HG03280 (cell line): ENCODE measurements around the gene EDN2.

Source experiments
- ATAC-seq: cut with Tn5 transposase; IDR thresholded peaks from one replicate; pipeline ENCODE4 v1.9.1; 2021; ENCODE audit warnings: mild to moderate bottlenecking, moderate library complexity; ENCODE audit not compliant: unreplicated experiment

EDN2 gene

DNA sequence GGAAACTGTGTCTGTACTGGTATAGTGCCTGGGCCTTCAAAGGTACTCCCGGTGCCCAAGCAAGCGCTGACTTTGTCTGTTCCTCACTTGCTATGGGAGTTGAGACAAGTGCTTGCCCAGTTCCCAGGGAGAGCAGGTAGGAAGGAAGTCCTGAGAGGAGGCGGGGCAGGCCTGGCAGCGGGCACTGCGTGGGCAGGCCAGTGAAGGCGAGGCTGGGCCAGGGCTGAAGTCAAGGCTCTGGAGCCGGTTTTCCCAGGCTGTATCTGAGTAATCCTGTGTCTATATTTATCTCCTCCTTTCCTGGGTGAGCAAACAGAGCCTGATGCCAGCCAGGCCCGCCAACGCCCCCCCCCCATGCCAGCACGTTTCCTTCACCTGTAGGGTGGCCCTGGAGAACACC, 15.9 kb upstream of the EDN2 start:
- ATAC-seq = no peak

GRCh38 chr1:41499591-41499990, 15.1 kb upstream of the EDN2 start:
- ATAC-seq = no peak

DNA sequence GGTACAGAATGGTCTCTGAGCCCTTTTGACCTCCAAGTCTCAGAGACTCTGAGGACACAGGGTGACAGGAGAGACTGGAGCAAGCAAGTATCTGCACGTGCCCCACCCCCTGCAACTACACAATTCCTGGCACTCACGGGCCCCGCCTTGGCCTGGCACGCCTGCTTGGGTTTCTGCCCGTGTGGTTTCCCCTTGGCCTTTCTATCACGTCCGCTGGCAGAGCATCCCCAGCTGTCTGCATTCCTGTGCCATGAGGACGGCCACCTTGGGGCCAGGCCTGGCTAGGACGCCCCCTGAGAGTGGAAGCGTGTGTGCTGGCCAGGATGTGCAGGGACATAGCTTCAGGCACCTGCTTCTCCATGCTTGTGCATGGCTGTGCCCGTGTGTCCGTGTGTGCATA, 14.3 kb upstream of the EDN2 start:
- ATAC-seq = no peak

DNA sequence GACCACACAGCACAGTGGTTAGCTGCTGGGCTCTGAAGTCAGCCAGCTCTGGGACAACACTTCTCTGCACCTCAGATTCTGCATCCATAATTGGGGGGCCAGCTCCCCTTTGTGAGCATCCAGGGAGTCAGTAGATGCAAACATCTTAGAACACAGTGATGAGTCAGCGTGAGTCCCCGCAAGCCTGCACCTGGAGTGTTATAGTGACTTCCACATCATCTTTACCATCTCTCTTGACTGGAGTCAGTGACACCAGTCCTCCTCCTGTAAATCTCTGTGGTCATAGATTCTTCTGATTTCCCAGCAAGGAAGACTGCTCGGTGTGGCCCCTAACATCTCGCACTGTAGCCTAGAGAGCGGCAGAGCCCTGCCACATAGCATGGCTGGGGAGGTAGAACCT, 13.9 kb upstream of the EDN2 start:
- no peak for ATAC-seq

DNA sequence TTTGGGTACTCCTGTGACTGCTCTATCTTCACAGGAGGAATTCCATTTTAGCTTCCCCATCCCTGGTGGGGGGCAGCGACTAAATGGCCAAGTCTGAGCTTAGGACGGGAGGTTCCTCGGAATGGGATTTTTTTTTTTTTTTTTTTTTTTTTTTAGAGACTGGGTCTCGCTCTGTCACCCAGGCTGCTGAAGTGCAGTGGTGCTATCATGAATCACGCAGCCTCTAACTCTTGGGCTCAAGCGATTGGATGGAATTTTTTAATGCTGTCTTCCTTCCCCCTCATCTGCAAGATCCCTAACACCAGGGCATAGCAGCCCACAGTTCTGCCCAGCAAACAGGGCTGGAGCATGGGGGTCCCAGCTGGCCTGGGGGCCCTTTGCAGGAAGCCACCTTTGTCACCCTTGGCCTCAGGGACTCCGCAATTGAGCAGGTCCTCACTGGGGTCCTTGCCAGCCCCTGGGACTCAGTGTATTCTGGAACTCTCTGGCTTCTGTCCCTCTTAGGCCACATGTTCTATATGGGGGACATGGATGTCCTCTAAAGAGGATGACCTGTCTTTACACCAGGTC, 13.1 kb upstream of the EDN2 start:
- no peak for ATAC-seq

DNA sequence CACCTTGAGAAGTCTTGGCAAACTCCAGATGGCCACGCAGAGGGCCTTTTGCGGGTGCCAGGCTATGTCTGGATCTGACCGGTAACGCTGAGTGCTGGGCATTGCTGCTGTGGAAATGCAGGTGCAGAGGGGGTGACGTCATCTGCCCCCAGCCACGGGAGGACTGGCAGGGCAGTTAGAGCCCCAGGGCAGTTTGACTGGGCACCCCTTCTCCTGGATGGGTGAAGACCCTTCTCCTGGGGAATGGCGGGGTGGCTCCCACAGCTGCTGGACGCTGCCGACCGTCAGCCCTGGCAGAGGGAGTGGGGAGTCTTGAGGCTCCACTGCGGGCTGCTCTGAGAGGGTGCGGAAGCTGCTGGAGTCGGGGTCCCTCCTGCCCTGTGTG, 12.6 kb upstream of the EDN2 start:
- no peak for ATAC-seq

DNA sequence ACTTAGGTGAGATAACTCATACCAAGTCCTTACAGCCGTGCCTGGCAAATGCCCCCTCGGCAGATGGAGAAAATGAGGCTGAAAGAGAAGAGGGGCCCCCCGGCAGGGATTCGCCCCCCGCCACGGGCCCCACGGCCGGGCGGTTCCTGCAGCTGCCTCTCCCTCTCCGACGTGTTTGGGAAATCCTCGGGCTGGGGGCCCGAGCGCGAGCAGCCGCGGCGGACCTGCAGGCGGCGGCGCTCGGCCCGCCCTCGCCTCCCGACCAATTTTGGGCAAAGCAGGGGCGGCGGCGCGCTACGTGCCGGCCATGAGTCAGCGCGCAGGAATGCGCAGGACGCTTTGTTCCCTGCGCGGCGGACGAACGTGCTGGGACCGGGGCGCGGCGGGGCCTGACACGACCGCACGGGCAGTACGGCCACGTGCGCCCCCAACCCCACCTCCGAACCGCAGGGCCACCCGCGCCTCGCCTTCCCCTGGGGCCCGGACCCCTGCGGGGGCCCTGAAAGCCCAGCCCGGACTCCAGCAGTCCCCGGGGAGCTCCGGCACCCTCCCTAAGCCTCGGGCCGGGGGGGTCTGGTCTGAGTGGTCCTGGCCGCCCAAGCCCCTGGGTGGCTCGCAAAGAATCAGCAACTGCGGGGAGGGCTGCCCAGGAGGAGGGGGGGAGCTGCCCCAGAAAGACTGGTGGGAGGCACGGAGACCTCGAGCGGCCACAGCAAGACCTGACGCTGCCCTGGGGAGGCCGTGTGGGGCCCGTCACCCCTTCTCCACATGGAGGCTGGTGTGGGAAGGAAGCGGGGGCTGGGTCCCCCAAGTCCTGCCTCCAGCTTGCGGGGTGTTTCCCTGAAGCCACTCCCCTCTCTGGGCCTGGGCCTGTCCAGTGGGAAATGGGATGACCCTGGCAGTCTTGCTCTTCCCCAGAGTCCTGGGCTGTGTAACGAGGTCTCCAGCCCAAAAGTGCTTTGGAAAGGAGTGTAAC, 11.9 kb upstream of the EDN2 start:
- ATAC-seq = no peak

GRCh38 chr1:41495210-41495948, 10.9 kb upstream of the EDN2 start:
- ATAC-seq = no peak

DNA sequence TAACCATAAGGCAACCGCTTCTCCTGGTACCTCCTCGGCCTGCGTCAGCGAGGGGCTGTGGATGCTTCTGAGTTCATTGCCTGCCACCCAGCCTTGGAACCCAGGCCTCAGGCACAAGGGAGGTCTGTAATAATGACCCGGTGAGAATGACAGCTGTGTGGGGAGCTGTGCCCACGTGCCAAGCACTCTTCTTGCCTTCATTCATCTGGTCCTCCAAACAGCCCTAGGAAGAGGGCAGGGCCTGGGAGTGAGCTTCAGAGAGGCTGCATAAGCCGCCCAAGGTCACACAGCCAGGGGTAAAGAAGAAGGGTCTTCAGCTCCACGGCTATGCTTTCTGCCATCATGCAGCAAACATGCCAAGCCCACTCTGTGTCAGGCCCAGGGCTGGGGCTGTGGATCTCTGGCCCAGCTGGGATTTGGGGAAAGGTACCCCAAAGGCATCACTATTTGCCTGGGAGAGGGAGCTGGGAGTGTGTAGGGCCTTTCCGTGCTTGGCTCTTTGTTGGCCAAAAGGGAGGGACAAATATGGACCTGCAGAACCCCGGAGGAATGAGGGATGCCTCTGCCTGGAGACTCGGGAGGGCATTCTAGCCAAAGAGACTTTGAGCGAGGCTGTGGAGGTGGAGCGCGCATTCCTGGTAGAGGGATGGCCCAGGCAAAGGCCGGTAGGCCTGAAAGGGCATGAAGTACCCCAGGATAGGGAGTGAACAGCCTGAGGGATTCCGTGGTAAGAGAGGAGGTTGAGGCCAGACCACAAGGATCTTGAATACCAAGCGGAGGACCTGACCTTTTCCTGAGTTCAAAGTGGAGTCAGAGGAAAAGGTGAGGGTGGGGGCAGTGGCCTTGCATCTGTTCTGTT, 10.1 kb upstream of the EDN2 start:
- ATAC-seq = no peak

DNA sequence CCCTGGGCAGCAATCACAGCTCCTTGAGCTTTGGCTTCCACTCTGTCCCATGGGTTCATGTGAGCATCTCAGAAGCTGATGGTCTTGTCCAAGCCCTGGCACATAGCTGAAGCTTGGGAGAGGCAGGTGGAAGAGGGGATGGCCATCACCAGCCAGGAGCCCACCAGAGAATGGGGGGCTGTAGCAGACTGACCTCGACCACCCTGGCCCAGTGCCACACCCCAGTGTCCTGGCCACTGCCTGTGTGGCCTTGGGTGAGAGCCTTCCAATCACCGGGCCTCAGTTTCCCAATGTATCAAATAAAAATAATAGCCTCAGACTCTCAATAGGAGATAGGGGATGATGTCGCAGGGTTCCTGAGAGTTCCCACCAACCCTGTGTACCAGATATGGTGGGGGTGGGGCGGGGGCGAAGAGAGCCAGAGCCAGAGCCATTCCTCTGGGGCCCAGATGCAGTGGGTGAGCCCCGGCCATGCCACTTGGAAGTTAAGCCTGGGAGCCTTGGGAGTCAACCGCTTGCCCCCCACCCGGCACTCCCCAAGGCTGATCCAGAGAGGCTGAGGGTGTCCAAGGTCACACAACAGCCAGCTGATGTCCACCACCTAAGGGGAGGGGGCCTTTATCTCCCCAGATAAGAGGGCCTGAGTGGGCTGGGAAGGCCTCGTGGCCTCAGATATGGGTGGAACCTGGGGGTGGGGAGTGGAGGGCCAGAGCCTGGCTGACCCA, 9.3 kb upstream of the EDN2 start:
- no peak for ATAC-seq

- ATAC-seq = no peak
Observed at GRCh38 chr1:41493117-41493536, 8.6 kb upstream of the EDN2 start.

DNA sequence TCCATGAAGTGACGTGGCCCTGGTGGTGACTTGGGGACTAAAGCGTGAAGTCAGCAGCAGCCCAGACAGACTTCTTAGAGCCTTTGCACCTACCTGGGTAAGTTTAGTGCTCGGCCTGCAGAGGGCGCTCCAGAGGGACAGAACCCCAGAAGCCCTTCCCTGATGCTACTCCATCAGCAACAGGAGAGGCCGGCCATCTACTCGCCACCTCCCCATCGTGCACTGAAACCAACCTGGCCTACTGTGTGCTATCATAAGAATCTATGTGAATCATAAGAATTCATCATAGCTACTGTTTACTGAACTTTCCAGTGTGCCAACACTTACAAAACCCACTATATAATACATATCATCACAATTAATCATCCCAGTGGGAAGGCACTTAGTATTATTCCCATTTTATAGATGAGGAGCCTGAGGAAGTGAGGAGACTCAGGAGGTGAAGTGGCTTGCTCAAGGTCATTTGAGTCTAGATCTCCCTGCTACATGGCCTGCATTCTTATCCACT, 7.9 kb upstream of the EDN2 start:
- no peak for ATAC-seq

DNA sequence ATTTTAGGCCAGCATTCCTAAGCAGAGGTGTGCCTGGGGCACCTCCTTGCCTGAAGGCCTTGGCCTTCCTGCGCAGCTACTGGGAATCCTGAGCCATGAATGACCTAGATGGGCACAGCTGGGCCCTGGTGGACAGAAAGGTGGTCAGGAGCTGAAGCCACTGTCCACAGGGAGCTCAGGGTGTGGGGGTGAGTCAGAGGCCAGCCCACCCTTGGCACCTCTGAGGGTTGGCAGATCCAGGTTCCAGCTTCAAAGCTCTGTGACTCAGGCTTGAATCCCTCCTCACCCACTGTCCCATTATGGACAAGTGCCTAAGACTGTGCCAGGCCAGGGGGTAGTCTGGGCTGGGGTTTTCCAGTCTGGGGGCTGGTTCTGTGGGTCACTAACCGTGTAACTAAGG, 6.4 kb upstream of the EDN2 start:
- ATAC-seq = no peak

DNA sequence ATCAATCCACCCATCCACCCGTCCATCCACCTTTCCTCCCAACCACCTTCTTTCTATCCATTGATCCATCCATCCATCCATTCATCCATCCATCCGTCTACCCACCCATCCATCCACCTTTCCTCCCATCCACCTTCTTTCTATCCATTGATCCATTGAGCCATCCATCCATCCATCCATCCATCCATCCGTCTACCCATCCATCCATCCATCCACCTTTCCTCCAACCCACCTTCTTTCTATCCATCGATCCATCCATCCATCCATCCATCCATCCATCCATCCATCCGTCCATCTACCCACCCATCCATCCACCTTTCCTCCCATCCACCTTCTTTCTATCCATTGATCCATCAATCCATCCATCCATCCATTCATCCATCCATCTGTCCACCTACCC, 5.1 kb upstream of the EDN2 start:
- ATAC-seq = no peak

- no peak for ATAC-seq
Observed at GRCh38 chr1:41488040-41488951, 3.8 kb upstream of the EDN2 start.

- ATAC-seq = peak; percentile 43
Observed at GRCh38 chr1:41487126-41488039, 2.9 kb upstream of the EDN2 start.

DNA sequence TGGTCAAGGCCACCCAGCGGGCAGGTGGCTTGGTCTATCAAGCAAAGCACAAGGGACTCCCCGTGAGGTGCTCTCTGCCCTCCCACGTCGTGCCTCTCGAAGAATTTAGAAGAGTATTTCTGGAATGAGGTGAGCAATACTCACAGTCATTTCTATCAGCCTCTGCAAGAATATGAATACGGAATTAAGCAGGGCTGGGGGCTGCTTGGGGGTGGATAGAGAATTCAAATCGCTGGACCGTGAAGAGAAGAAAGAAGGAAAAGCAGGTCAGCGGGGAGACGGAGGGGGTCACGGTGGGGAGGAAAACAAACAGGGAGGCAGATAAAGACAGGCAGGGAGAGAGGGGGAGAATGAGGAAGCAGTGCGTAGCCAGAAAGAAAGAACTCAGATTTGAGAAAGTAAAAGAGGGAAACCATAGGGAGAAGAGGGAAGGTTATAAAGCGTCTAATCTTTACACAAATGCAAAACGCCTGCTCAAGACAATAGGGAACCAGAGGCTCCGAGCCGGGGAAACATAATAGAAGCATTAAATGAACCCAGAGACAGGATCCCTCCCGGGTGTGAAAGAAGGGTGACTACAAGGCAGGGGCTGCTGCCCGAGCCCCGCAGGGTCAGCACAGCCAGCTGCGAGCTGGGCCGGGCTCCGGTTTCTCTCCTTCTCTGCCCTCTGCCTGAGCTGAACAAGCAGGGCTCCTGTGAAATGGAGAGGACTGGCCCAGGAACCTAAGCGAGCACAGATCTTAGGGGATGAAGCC, 2.1 kb upstream of the EDN2 start:
- no peak for ATAC-seq
